ENCODE measurements around the gene PLK3. TPM values are rescaled to one million over a fixed set of nuclear protein-coding genes. Genes with fewer than 3 reads are reported as not detected.
"Not testable (repeated sequence)": the region's sequence is repeated elsewhere in the genome, so short reads cannot be mapped to it uniquely, and the experiment has no call there.

Gene PLK3
- total RNA-seq, 4 donors from 2014 or later, result 1.8 to 36.6 (median 21.1) TPM

DNA sequence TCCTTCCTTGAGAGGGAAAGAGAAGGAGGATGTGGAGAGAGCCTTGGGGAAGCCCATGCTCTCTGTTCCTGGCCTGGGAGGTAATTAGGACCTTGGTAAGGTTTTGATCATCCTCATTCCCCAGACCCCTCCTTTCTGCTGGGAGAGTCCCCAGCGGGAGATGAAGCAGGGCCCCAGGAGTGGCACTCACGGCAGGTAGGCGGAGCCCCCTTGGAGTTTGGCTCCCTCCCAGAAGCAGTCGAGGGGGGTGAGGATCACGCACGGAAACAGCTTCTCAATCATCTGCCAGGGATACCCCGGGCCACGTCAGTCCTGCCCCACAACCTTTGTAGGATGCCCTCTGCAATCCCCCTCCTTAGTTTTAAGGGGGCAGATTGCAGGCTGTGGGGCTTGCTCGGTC, 31.3 kb downstream of the PLK3 start:
- Histone ChIP-seq H3K27ac (no peak overlapping the region), H3K9me3 (no peaks in the 10 kb centered on the region), H3K4me1 (no peaks in the 10 kb centered on the region), H3K4me3 (no peak overlapping the region), H3K36me3 (no peaks in the 10 kb centered on the region), H3K27me3 (no peaks in the 10 kb centered on the region)
- TF ChIP-seq, protein P1, sequence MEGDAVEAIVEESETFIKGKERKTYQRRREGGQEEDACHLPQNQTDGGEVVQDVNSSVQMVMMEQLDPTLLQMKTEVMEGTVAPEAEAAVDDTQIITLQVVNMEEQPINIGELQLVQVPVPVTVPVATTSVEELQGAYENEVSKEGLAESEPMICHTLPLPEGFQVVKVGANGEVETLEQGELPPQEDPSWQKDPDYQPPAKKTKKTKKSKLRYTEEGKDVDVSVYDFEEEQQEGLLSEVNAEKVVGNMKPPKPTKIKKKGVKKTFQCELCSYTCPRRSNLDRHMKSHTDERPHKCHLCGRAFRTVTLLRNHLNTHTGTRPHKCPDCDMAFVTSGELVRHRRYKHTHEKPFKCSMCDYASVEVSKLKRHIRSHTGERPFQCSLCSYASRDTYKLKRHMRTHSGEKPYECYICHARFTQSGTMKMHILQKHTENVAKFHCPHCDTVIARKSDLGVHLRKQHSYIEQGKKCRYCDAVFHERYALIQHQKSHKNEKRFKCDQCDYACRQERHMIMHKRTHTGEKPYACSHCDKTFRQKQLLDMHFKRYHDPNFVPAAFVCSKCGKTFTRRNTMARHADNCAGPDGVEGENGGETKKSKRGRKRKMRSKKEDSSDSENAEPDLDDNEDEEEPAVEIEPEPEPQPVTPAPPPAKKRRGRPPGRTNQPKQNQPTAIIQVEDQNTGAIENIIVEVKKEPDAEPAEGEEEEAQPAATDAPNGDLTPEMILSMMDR (IDR thresholded peaks at IDR 0.05), result no peak
- no peak for TF ChIP-seq POLR2A (IDR thresholded peaks at IDR 0.05)
- no peak for DNase-seq
- intact Hi-C loops (cut with DNase I; ENCODE audit: low total_unique reads), result loop anchor here (10.0 kb wide), 1 partner anchor 47 kb away; the partner anchor contains the start of gene BEST4

DNA sequence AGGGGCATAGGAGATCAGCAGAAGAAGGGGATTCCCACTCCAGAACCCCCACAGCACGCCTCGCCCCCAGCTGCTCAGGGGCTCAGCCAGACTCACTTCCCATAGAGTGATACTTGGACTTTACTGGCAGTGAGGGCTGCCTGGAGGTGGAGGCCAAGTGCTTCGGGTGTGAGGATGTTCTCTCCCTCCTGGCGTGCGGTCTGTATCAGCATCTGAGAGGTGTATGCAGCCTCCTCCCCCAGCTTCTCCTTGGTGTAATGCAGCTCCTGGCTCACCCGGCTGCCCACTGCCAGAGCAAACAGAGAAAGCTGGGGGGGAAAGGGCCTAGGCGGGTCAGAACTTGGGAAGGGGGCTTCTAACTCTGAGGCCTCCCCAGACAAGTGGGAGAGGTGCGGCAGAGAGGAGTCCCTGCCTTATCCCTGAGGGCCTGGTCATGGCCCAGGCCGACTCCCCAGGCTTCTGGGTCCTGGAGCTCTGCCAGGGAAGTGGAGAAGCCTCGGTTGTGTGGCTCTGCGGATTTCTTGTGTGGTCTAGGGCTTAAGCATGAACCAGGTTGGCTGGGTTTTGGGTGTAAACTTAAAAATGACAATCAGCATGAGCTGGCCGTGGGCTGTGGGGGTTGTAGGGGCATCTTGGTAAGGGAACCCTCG, 32.0 kb downstream of the PLK3 start:
- H3K27ac ChIP-seq, result no peak overlapping the region

DNA sequence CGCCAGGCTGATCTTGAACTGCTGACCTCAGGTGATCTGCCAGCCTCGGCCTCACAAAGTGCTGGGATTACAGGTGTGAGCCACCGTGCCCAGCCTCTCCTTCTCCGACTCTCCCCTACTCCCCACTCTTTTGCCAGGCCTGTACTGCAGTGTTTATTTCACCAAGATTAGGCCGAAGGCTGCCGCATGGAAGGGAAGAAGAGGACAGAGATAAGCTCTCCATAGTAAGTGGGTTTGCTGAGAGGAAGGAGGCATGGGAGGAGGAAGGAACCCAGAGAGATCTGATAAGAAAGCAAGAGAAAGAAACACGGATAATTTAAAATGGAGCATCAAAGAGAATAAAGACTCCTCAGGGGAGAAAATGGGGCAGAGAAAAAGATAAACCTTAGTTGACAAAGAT, 34.2 kb downstream of the PLK3 start:
- Histone ChIP-seq H3K36me3 (no peaks in the 10 kb centered on the region), H3K9me3 (no peaks in the 10 kb centered on the region), H3K27ac (no peak overlapping the region), H3K4me1 (no peaks in the 10 kb centered on the region), H3K4me3 (no peak overlapping the region), H3K27me3 (no peaks in the 10 kb centered on the region)
- TF ChIP-seq POLR2A (IDR thresholded peaks at IDR 0.05), result no peak
- TF ChIP-seq, protein P1 (IDR thresholded peaks at IDR 0.05), result no peak
- no peak for DNase-seq
- intact Hi-C loops (cut with DNase I; ENCODE audit: low total_unique reads), result loop anchor here (10.0 kb wide), 1 partner anchor 50 kb away; the partner anchor contains the start of gene BEST4

More for the DNA sequence above, 32.0 kb downstream of the PLK3 start:
- H3K36me3 ChIP-seq, result no peaks in the 10 kb centered on the region
- no peak overlapping the region for H3K4me3 ChIP-seq
- H3K9me3 ChIP-seq, result no peaks in the 10 kb centered on the region
- H3K27me3 ChIP-seq, result no peaks in the 10 kb centered on the region
- TF ChIP-seq POLR2A (IDR thresholded peaks at IDR 0.05), result no peak
- TF ChIP-seq, protein P1 (IDR thresholded peaks at IDR 0.05), result no peak
- no peaks in the 10 kb centered on the region for H3K4me1 ChIP-seq
- DNase-seq, result no peak
- intact Hi-C loops (cut with DNase I; ENCODE audit: low total_unique reads), result loop anchor here (10.0 kb wide), 1 partner anchor 47 kb away; the partner anchor contains the start of gene BEST4

DNA sequence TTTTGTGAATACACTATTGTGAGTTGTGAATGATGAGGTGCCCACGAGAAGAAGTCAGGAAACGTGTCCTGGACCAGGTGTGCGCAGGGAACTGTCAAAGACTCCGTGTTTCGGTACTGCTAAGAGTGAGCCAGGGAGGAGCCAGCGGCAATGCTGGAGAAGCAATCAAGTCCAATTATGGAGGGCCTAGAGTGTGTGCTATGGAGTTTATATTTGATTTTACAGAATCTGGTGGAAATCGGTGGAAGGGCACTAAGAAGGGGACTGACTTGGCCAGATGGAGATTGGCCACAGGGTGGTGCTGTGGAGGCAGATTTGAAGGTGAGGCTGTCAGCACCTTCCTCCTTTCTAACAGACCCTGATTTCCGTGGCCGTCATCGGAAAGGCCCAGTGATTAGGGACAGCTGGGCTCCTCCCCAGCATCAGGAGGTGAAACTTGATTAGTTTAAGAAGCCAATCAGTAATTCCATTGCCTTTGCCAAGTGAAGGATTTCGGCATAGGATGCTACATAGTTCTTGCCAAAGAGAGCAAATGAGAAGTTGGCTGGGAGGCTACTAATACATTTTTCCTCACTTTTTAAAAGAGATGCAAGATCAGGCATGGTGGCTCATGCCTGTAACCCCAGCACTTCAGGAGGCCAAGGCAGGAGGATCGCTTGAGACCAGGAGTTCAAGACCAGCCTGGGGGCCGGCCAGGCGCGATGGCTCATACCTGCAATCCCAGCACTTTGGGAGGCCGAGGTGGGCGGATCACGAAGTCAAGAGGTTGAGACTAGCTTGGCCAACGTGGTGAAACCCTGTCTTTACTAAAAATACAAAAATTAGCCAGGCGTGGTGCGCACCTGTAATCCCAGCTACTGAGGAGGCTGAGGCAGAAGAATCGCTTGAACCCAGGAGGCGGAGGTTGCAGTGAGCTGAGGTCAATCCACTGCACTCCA, 35.8 kb downstream of the PLK3 start:
- DNase-seq, result peak; percentile 85
- peak overlapping the region in 1 of 2 donors; percentile 26 for H3K27ac ChIP-seq
- no peak overlapping the region for H3K4me3 ChIP-seq
- intact Hi-C loops (cut with DNase I; ENCODE audit: low total_unique reads), result loop anchor here (10.0 kb wide), 1 partner anchor 51 kb away; the partner anchor contains the start of gene BEST4
- no peaks in the 10 kb centered on the region for H3K36me3 ChIP-seq
- no peaks in the 10 kb centered on the region for H3K4me1 ChIP-seq
- TF ChIP-seq, protein P1 (IDR thresholded peaks at IDR 0.05), result peak; percentile 76 to 80 (median 79)
- TF ChIP-seq POLR2A (IDR thresholded peaks at IDR 0.05), result no peak
- no peaks in the 10 kb centered on the region for H3K27me3 ChIP-seq
- no peaks in the 10 kb centered on the region for H3K9me3 ChIP-seq

DNA sequence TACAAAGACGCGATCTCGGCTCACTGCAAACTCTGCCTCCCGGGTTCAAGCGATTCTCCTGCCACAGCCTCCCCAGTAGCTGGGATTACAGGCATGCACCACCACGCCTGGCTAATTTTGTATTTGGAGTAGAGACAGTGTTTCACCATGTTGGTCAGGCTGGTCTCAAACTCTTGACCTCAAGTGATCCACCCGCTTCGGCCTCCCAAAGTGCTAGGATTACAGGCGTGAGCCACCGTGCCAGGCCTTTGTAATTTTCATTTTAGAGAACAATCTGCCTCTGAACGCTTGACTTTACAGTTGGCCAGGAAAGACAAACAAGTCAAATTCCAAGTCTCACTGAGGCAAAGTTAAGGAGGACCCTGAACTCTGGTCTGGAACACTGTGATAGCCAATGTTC, 38.1 kb downstream of the PLK3 start:
- not testable (repeated sequence) for H3K9me3 ChIP-seq, H3K4me1 ChIP-seq, H3K36me3 ChIP-seq, DNase-seq, H3K4me3 ChIP-seq, H3K27me3 ChIP-seq, H3K27ac ChIP-seq
- intact Hi-C loops (cut with DNase I; ENCODE audit: low total_unique reads), result loop anchor here (10.0 kb wide), 1 partner anchor 53 kb away; the partner anchor contains the start of gene BEST4

Data from uterus (tissue), 4 donors.